SK-N-MC (cell line): ENCODE measurements around the gene ACOT8.
"Not testable (repeated sequence)": the region's sequence is repeated elsewhere in the genome, so short reads cannot be mapped to it uniquely, and the experiment has no call there.

Experiments
- DNase-seq: peaks from one replicate; pipeline ENCODE4 v3.0.0-alpha.2; 2011; ENCODE audit warnings: low read depth, low spot score
- H3K27ac ChIP-seq: fragments of 200-600 bp; sonication (generic); 2 replicates; pipeline ENCODE4 v1.5.1; 2016; ENCODE audit warnings: mixed run types
- H3K36me3 ChIP-seq: fragments of 200-600 bp; sonication (generic); 2 replicates; pipeline ENCODE4 v1.6.1; 2017; ENCODE audit warnings: antibody characterized with exemption, low read length, mixed read lengths; ENCODE audit not compliant: insufficient read depth
- H3K4me3 ChIP-seq: fragments of 200-600 bp; sonication (generic); 2 replicates; pipeline ENCODE4 v1.5.1; 2016
- H3K9ac ChIP-seq: fragments of 200-600 bp; sonication (generic); 2 replicates; pipeline ENCODE4 v1.8.0; 2017; ENCODE audit warnings: mixed run types, mixed read lengths; ENCODE audit not compliant: insufficient read length
- H3K9me3 ChIP-seq: fragments of 200-600 bp; sonication (generic); 2 replicates; pipeline ENCODE4 v1.6.1; 2017; ENCODE audit warnings: low read depth, mild to moderate bottlenecking, antibody characterized with exemption, low read length, moderate library complexity, mixed read lengths
- EZH2 ChIP-seq: fragments of 200-600 bp; sonication (generic); IDR thresholded peaks from one replicate; pipeline ENCODE4 v1.6.1; 2017; ENCODE audit warnings: antibody characterized with exemption
- FOXP2 ChIP-seq: optimal IDR thresholded peaks from 2 replicates; pipeline ENCODE3; 2011; ENCODE audit warnings: mild to moderate bottlenecking, moderate library complexity; ENCODE audit not compliant: insufficient read depth; ENCODE audit errors: extremely low read length, control extremely low read depth
- POLR2AphosphoS5 ChIP-seq: IDR thresholded peaks from 2 replicates; pipeline ENCODE4 v1.6.1; 2012; ENCODE audit warnings: mild to moderate bottlenecking, low read depth, low read length, borderline replicate concordance

The ACOT8 gene

DNA sequence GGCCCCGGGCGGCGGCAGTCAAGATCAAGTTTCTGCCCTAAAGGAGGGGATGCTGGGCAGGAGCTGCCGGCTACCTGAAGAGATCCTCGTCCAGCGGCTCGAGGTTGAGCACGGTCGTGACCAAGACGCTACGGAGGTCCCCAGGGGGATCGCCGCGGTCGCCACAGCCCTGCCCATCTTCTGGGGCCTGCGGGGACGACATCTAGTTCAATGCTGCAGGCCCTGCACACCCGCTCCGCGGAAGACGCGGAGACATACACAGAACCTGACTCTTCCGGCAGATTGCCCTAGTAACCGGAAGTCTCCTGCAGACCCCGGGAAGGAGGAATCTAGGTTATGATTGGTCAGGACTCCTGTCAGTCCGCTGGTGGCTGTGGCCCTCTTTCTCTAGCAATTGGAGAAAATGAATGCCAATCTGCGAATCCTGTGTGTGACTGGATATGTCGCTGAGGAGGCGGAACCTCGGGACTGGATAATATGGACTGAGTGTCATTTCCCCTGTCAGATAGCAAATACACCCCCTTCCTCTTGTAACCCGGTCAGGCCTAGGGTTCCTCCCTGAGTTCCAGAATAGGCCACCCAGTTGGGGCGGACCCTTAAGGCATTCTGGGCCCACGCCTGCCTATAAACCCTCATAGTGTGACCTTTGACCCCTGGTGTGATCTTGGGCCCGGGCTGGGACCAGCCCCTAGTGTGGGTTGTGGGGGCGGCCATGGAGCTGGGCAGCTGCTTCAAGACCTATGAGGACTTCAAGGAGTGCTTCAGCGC, at the start of gene ACOT8, which contains the start of gene ZSWIM3:
ACOT8 (minus strand) TSS at position 279 of the 768 bp plus-strand sequence; CDS start at position 202, 77 bp downstream.
ZSWIM3 (plus strand) TSS at position 501 of the 768 bp plus-strand sequence; CDS start at position 713, 212 bp downstream.
- no peaks in the 10 kb centered on the region for H3K9me3 ChIP-seq
- peak; percentile 89 for TF ChIP-seq POLR2AphosphoS5
- no peak for TF ChIP-seq EZH2
- TF ChIP-seq FOXP2, result no peak
- peak within 1 kb of the TSS; percentile 86 for H3K9ac ChIP-seq
- DNase-seq, result peak; percentile 100
- H3K4me3 ChIP-seq, result peak within 1 kb of the TSS; percentile 98
- 0 out of 2 replicates have a peak within 1 kb of the TSS, but pooled peaks have one; percentile 36 for H3K27ac ChIP-seq
- H3K36me3 ChIP-seq, result no peaks in the 10 kb centered on the region

DNA sequence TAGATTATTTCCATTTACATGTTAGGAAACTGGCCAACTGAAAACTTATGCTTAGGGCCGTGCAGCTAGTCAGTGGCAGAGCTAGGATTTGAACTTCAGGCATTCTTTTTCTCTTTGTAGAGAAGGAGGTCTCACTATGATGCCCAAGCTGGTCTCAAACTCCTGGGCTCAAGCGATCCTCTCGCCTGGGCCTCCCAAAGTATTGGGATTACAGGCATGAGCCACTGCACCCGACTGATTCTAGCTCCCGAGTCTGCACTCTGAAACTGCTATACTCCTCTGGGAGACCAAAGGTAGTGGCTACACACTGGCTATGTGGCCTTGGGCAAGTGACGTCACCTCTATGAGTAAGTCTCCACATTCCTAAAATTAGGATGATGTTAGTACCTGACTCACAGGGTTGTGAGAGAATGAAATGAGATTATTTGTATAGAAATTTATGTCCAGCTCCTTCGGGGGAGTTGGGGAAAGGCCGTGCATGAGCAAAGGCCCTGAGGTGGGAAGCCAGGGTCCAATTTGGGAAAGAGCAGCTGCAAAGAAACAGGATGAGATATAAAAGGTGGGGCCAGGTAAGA, 48.4 kb upstream of the ACOT8 start:
- TF ChIP-seq POLR2AphosphoS5, result no peak
- Histone ChIP-seq H3K27ac (no peak overlapping the region), H3K36me3 (peaks cover 45% of the 10 kb centered on the region; the same call in 1 of the 2 replicates), H3K9me3 (no peaks in the 10 kb centered on the region), H3K9ac (no peak overlapping the region), H3K4me3 (no peak overlapping the region)
- DNase-seq, result no peak

DNA sequence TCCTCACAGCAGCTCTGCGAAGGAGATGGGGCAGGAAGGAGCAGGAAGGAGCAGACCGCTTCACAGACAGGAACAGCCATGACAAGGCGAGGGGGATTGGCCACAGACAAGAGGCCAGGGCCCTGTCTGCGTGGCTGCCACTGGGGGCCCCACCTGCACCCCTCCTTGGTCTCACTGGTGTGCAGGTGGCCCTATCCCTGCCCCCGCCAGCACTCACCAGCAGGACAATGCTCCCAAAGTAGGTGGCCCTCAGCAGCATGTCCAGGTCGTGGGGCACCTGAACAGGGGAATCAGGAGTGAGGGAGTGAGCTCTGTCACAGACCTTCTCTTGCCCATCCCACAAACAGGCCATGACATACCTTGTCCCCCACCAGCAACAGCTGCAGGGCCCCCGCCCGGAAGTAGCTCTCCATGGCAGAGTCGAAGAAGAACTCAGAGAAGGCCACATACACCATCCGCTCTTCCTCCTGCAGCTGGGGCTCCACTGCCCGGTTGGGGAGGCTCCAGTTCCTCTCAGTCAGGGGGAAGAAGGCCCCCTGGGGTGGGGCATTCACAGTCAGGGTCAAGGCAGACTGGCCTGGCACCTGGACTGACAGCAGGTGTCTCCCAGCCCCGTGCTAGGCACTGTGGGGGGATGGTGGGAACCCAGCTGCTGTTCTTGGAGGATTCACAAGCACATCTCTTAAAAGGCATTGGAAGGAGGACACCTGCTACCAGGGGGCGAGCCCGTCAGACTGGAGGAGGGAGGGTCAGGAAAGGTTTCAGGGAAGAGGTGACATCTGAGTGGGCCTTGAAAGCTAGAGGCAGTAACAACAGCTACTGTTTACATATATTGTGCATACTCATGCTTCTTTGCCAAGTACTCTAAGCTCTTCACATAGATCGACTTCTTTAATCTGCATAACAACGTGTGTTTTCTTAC, 47.7 kb upstream of the ACOT8 start:
- Histone ChIP-seq H3K27ac (no peak overlapping the region), H3K36me3 (peaks cover 44% of the 10 kb centered on the region; the same call in 1 of the 2 replicates), H3K9me3 (no peaks in the 10 kb centered on the region), H3K9ac (no peak overlapping the region), H3K4me3 (no peak overlapping the region)
- DNase-seq, result no peak
- TF ChIP-seq POLR2AphosphoS5 (no peak), FOXP2 (no peak), EZH2 (no peak)

DNA sequence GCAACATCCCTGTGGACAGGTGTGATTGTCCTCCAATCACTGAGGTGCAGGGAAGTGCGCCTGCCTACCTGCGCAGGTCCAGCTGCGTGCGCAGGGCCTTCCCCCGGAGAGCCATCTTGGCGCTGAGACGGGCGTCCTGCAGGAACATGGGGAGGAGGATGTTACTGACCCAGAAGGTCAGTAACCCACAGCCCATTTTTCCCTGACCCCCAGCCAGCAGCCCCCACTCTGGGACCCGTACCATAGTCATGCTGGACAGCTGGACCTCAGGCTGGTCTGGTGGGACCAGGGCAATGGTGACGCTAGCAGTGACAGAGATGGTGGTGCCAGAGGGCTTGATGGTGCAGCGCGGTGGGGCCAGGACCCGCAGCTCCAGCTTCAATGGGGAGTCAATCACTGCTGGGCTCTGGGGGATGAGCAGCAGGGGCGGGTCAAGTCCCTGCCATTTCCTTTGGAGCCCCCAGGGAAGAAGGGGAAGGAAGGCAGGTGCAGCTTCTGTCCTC, 45.1 kb upstream of the ACOT8 start:
- Histone ChIP-seq H3K9ac (no peak overlapping the region), H3K27ac (no peak overlapping the region), H3K9me3 (no peaks in the 10 kb centered on the region), H3K4me3 (no peak overlapping the region), H3K36me3 (peaks cover 39% of the 10 kb centered on the region; the same call in 1 of the 2 replicates)
- TF ChIP-seq EZH2, result no peak
- TF ChIP-seq POLR2AphosphoS5, result no peak
- TF ChIP-seq FOXP2, result no peak
- DNase-seq, result no peak

DNA sequence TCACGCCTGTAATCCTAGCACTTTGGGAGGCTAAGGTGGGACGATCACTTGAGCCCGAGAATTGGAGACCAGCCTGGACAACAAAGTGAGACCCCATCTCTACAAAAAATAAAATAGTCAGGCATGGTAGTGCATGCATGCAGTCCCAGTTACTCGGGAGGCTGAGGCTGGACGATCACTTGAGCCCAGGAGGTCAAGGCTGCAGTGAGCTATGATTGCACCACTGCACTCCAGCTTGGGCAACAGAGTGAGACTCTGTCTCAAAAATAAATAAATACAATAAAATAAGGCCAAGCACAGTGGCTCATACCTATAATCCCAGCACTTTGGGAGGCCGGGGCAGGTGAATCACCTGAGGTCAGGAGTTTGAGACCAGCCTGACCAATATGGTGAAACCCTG, 44.1 kb upstream of the ACOT8 start:
- H3K9ac ChIP-seq, DNase-seq, H3K9me3 ChIP-seq, H3K27ac ChIP-seq, H3K4me3 ChIP-seq: not testable (repeated sequence)
- H3K36me3 ChIP-seq, result peaks cover 41% of the 10 kb centered on the region; the same call in 1 of the 2 replicates

DNA sequence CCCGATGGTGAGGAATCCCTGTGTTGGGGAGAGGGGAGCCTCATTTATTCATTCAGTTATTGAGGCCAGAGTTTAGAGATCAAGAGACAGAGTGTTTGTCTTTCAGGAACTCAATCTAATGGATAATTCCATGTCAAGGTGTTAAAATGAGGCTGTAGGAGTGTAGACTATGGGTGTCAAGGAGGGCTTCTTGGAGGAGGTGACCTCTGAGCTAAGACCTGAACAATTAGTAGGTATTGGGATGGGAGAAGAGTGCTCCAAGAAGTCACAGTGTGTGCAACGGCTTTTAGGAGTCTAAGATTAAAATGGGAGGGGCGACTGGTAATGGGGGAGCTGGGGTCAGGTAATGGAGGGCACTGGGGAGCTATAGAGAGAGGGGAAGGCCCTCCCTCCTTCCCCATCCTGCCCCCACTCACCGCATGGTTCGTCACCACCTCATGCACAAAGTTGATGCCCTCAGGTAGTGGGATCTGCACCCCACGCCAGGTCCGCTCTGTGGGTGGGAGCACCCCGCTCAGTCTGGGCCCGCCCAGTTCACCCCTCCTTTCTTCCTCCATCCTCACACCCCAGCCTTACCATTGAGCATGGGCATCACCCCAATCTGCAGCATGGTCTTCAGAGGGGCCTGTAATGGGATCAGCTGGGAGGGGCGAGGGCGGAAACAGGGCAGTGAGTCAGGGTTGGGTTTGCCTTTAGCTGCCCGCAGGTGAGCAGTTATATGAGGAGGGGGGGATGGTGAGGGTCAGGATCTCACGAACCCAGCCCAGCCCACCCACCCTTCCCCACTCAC, 42.0 kb upstream of the ACOT8 start:
- no peak for TF ChIP-seq FOXP2
- TF ChIP-seq POLR2AphosphoS5, result no peak
- no peak for TF ChIP-seq EZH2
- H3K9ac ChIP-seq, result no peak overlapping the region
- no peaks in the 10 kb centered on the region for H3K9me3 ChIP-seq
- H3K36me3 ChIP-seq, result peaks cover 22% of the 10 kb centered on the region; the same call in 1 of the 2 replicates
- no peak overlapping the region for H3K27ac ChIP-seq
- no peak overlapping the region for H3K4me3 ChIP-seq
- no peak for DNase-seq

DNA sequence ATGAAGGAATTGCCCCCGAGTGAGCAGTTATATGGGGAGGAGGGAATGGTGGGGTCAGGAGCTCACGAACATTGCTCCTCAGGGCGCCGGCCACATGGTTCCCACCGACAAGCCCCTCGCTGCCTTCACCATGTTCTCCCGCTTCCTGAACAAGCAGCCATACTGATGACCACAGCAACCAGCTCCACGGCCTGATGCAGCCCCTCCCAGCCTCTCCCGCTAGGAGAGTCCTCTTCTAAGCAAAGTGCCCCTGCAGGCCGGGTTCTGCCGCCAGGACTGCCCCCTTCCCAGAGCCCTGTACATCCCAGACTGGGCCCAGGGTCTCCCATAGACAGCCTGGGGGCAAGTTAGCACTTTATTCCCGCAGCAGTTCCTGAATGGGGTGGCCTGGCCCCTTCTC, 41.1 kb upstream of the ACOT8 start:
- Histone ChIP-seq H3K4me3 (no peak overlapping the region), H3K36me3 (peaks cover 22% of the 10 kb centered on the region; the same call in 1 of the 2 replicates), H3K9me3 (no peaks in the 10 kb centered on the region), H3K9ac (no peak overlapping the region), H3K27ac (no peak overlapping the region)
- no peak for DNase-seq
- no peak for TF ChIP-seq FOXP2
- TF ChIP-seq POLR2AphosphoS5, result no peak

DNA sequence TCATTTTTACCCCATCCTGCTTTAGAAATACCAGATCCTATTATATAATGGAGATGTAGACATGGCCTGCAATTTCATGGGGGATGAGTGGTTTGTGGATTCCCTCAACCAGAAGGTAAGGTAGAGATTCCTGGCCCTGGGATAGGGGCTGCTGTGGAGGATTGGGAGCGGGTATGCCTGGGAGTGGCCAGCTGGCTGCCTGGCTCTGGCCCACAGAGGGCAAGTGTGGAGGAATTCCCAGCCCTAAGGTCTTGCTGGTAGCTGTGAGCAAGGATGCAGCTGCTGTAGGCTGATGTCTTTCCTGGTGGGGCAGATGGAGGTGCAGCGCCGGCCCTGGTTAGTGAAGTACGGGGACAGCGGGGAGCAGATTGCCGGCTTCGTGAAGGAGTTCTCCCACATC, 40.5 kb upstream of the ACOT8 start:
- peaks cover 22% of the 10 kb centered on the region; the same call in 1 of the 2 replicates for H3K36me3 ChIP-seq
- DNase-seq, result no peak
- no peak overlapping the region for H3K4me3 ChIP-seq
- H3K9ac ChIP-seq, result no peak overlapping the region
- TF ChIP-seq EZH2, result no peak
- TF ChIP-seq FOXP2, result no peak
- TF ChIP-seq POLR2AphosphoS5, result no peak
- H3K9me3 ChIP-seq, result no peaks in the 10 kb centered on the region
- H3K27ac ChIP-seq, result no peak overlapping the region
